LNCaP clone FGC (cell line): ENCODE data around the gene MPV17L2.
A peak's percentile ranks its signal among the peaks of the same experiment; 100 is the strongest.

Source experiments
- DNase-seq: peaks from one replicate; pipeline ENCODE4 v3.0.0-alpha.2; 2011; ENCODE audit warnings: low read depth
- H3K4me3 ChIP-seq: 2 replicates; pipeline ENCODE4 v1.5.1; 2011; ENCODE audit warnings: mild to moderate bottlenecking, low read depth, low read length, control low read depth
- CTCF ChIP-seq: IDR thresholded peaks from 2 replicates; pipeline ENCODE4 v1.5.1; 2012; ENCODE audit warnings: mild to moderate bottlenecking; ENCODE audit not compliant: control insufficient read depth, insufficient read depth; ENCODE audit errors: extremely low read depth

Gene MPV17L2

GRCh38 chr19:18229474-18229873, 36.5 kb downstream of the MPV17L2 start:
- TF ChIP-seq CTCF = peak; percentile 28
- no peak overlapping the region for H3K4me3 ChIP-seq
- DNase-seq = no peak

- no peak for TF ChIP-seq CTCF
- H3K4me3 ChIP-seq = no peak overlapping the region
- DNase-seq = no peak
Measured at GRCh38 chr19:18229915-18230314, 36.9 kb downstream of the MPV17L2 start.

- no peak for TF ChIP-seq CTCF
- no peak for DNase-seq
- H3K4me3 ChIP-seq = no peak overlapping the region
Measured at GRCh38 chr19:18230941-18231734, 38.1 kb downstream of the MPV17L2 start.

GRCh38 chr19:18231775-18232174, 38.8 kb downstream of the MPV17L2 start:
- no peak for TF ChIP-seq CTCF
- DNase-seq = no peak
- H3K4me3 ChIP-seq = no peak overlapping the region

- no peak overlapping the region for H3K4me3 ChIP-seq
- no peak for DNase-seq
- no peak for TF ChIP-seq CTCF
Measured at GRCh38 chr19:18232540-18233223, 39.7 kb downstream of the MPV17L2 start.

- no peak for DNase-seq
- TF ChIP-seq CTCF = no peak
- no peak overlapping the region for H3K4me3 ChIP-seq
Measured at GRCh38 chr19:18233224-18233825, 40.3 kb downstream of the MPV17L2 start.
